GM19351 (cell line): ENCODE data around the gene NHSL2.

ENCODE experiments used
- ATAC-seq: cut with Tn5 transposase; IDR thresholded peaks from one replicate; pipeline ENCODE4 v1.9.1; 2021; ENCODE audit warnings: mild to moderate bottlenecking, moderate library complexity; ENCODE audit not compliant: unreplicated experiment

NHSL2 gene

GRCh38 chrX:71989768-71990426 lies 79.3 kb downstream of the NHSL2 start:
- no peak for ATAC-seq

GRCh38 chrX:71990518-71990917 lies 79.9 kb downstream of the NHSL2 start:
- ATAC-seq, result no peak

GRCh38 chrX:71991164-71991563 lies 80.5 kb downstream of the NHSL2 start:
- ATAC-seq, result no peak

- ATAC-seq, result no peak
These were observed 82.1 kb downstream of the NHSL2 start for GRCh38 chrX:71992711-71993110.

GRCh38 chrX:71993371-71993770 lies 82.7 kb downstream of the NHSL2 start:
- no peak for ATAC-seq

GRCh38 chrX:71994601-71995000 lies 84.0 kb downstream of the NHSL2 start:
- ATAC-seq, result no peak

- ATAC-seq, result no peak
These were observed 84.5 kb downstream of the NHSL2 start for GRCh38 chrX:71995122-71995521.

- ATAC-seq, result no peak
These were observed 85.5 kb downstream of the NHSL2 start for GRCh38 chrX:71996136-71996535.

GRCh38 chrX:71996826-71997225 lies 86.2 kb downstream of the NHSL2 start:
- no peak for ATAC-seq

- no peak for ATAC-seq
These were observed 86.7 kb downstream of the NHSL2 start for GRCh38 chrX:71997320-71997719.

- ATAC-seq, result no peak
These were observed 88.3 kb downstream of the NHSL2 start for GRCh38 chrX:71998836-71999509.

GRCh38 chrX:71999535-71999934 lies 88.9 kb downstream of the NHSL2 start:
- no peak for ATAC-seq

GRCh38 chrX:72001471-72001870 lies 90.8 kb downstream of the NHSL2 start:
- ATAC-seq, result no peak

- ATAC-seq, result no peak
These were observed 91.3 kb downstream of the NHSL2 start for GRCh38 chrX:72001906-72002305.

- ATAC-seq, result no peak
These were observed 92.2 kb downstream of the NHSL2 start for GRCh38 chrX:72002875-72003274.

GRCh38 chrX:72003811-72004750 lies 93.4 kb downstream of the NHSL2 start:
- no peak for ATAC-seq

GRCh38 chrX:72005046-72005445 lies 94.4 kb downstream of the NHSL2 start:
- ATAC-seq, result no peak

- no peak for ATAC-seq
These were observed 95.8 kb downstream of the NHSL2 start for GRCh38 chrX:72006461-72006860.

GRCh38 chrX:72009731-72010130 lies 99.1 kb downstream of the NHSL2 start:
- no peak for ATAC-seq

- no peak for ATAC-seq
These were observed 101.1 kb downstream of the NHSL2 start for GRCh38 chrX:72011734-72012133.

- no peak for ATAC-seq
These were observed 104.7 kb downstream of the NHSL2 start for GRCh38 chrX:72015383-72015782.
